Dendritic cell treated with granulocyte-macrophage colony-stimulating factor and Interleukin-4, amounts not matched to agents 40 ng/mL and 50 ng/mL, for 4 days (primary cell): ENCODE results near the gene ALG3.
"Not testable (repeated sequence)": the region's sequence is repeated elsewhere in the genome, so short reads cannot be mapped to it uniquely, and the experiment has no call there.

Source experiments
- H3K27ac Mint-ChIP-seq: one replicate; pipeline ENCODE4 v1.8.0; 2022; ENCODE audit warnings: mild to moderate bottlenecking, mixed read lengths
- H3K27me3 Mint-ChIP-seq: one replicate; pipeline ENCODE4 v1.8.0; 2022; ENCODE audit warnings: mild to moderate bottlenecking, mixed read lengths
- H3K36me3 Mint-ChIP-seq: one replicate; pipeline ENCODE4 v1.8.0; 2022; ENCODE audit warnings: low read depth, mixed read lengths
- H3K4me1 Mint-ChIP-seq: one replicate; pipeline ENCODE4 v1.8.0; 2022; ENCODE audit warnings: low read depth, mixed read lengths
- H3K4me3 Mint-ChIP-seq: one replicate; pipeline ENCODE4 v1.8.0; 2022; ENCODE audit warnings: mild to moderate bottlenecking, moderate library complexity, mixed read lengths
- H3K9me3 Mint-ChIP-seq: one replicate; pipeline ENCODE4 v1.8.0; 2022; ENCODE audit warnings: mixed read lengths
- intact Hi-C: fragments of 100-400 bp; cut with micrococcal nuclease; formaldehyde crosslinking; loops from one replicate; pipeline ENCODE4 v1.15.0; 2022

ALG3 gene

GRCh38 chr3:184272269-184272668 lies 23.5 kb upstream of the ALG3 start:
- intact Hi-C loops = no loop called here
- Mint-ChIP-seq H3K27me3 (peaks cover 70% of the 10 kb centered on the region), H3K4me3 (no peak overlapping the region), H3K36me3 (no peaks in the 10 kb centered on the region), H3K9me3 (no peaks in the 10 kb centered on the region), H3K4me1 (peaks cover 1% of the 10 kb centered on the region), H3K27ac (no peak overlapping the region)

DNA sequence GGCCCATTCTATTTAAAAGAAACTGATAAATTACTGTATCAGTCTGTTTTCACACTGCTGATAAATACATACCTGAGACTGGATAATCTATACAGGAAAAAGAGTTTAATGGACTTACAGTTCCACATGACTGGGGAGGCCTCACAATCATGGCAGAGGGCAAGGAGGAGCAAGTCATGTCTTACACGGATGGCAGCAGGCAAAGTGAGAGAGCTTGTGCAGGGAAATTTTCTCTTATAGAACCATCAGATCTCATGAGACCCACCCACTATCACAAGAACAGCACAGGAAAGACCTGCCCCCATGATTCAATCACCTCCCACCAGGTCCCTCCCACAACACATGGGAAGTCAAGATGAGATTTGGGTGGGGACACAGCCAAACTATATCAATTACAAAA lies 18.5 kb upstream of the ALG3 start:
- H3K27me3 Mint-ChIP-seq = peaks cover 70% of the 10 kb centered on the region
- H3K27ac Mint-ChIP-seq, H3K4me3 Mint-ChIP-seq, H3K36me3 Mint-ChIP-seq, H3K4me1 Mint-ChIP-seq, H3K9me3 Mint-ChIP-seq, intact Hi-C loops: not testable (repeated sequence)

GRCh38 chr3:184262764-184263179 lies 14.0 kb upstream of the ALG3 start:
- H3K4me1 Mint-ChIP-seq = peaks cover 29% of the 10 kb centered on the region
- no peak overlapping the region for H3K4me3 Mint-ChIP-seq
- H3K27me3 Mint-ChIP-seq = peaks cover 76% of the 10 kb centered on the region
- no peak overlapping the region for H3K27ac Mint-ChIP-seq
- H3K9me3 Mint-ChIP-seq = no peaks in the 10 kb centered on the region
- peaks cover 11% of the 10 kb centered on the region for H3K36me3 Mint-ChIP-seq
- intact Hi-C loops = no loop called here

GRCh38 chr3:184261854-184262763 lies 13.3 kb upstream of the ALG3 start:
- peaks cover 75% of the 10 kb centered on the region for H3K27me3 Mint-ChIP-seq
- H3K36me3 Mint-ChIP-seq = peaks cover 16% of the 10 kb centered on the region
- intact Hi-C loops = no loop called here
- no peaks in the 10 kb centered on the region for H3K9me3 Mint-ChIP-seq
- no peak overlapping the region for H3K27ac Mint-ChIP-seq
- peaks cover 29% of the 10 kb centered on the region for H3K4me1 Mint-ChIP-seq
- H3K4me3 Mint-ChIP-seq = peak overlapping the region; percentile 68

GRCh38 chr3:184261270-184261853 lies 12.6 kb upstream of the ALG3 start, which contains the start of gene CAMK2N2:
Gene CAMK2N2, minus strand, starts transcription at chr3:184261553. Its CDS starts 268 bp downstream, at chr3:184261285.
- H3K27ac Mint-ChIP-seq = no peak within 1 kb of the TSS

GRCh38 chr3:184260724-184261269 lies 12.0 kb upstream of the ALG3 start:
- Mint-ChIP-seq H3K27me3 (peaks cover 68% of the 10 kb centered on the region), H3K27ac (no peak overlapping the region)
- intact Hi-C loops = no loop called here

More at GRCh38 chr3:184261270-184261853, 12.6 kb upstream of the ALG3 start, which contains the start of gene CAMK2N2:
- peaks cover 29% of the 10 kb centered on the region for H3K4me1 Mint-ChIP-seq
- peaks cover 16% of the 10 kb centered on the region for H3K36me3 Mint-ChIP-seq
- intact Hi-C loops = no loop called here
- peak within 1 kb of the TSS; percentile 68 for H3K4me3 Mint-ChIP-seq
- no peaks in the 10 kb centered on the region for H3K9me3 Mint-ChIP-seq
- peaks cover 72% of the 10 kb centered on the region for H3K27me3 Mint-ChIP-seq

DNA sequence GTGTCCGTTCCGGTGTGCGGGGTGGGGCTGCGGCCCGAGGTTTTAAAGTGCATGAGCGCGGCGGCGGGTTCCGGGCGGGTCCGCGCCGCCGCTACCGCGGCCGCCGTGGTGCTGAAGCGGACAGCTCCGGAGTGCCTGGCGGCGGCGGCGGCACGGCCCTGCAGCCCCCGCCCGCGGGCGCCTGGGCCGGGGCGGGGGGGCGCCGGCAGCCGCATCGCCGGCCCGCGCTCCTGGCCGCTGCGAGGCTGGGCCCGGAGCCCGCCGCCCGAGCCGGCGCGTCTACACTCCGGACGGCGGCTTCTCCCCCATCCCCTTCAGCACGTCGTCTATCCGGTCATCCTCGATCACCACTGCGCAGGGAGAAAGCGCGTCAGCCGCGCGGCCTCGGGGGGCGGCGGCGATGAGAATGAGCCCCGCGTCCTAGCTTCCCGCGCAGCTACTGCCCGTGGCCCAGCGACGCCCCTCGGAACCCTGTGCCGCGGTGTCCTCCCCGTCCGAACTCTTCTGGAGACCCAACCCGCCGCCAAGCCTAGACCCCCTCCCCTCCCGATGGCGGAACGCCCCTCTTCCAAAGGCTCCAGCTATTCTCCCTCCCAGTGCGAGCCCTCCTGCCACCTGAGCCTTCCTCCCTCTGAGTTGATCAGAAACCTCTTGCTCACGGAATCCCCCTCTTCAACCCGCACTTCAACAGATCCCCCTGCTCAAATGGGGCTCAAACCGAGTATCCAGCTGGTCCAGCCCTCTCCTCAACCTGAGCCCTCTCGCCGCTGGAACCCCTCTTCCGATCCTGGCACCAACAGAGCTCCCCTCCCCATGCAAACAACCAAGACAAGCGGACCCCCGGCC lies 11.3 kb upstream of the ALG3 start:
- Mint-ChIP-seq H3K4me1 (peaks cover 29% of the 10 kb centered on the region), H3K36me3 (peaks cover 16% of the 10 kb centered on the region), H3K9me3 (no peaks in the 10 kb centered on the region), H3K4me3 (peak overlapping the region; percentile 68), H3K27me3 (peaks cover 66% of the 10 kb centered on the region), H3K27ac (no peak overlapping the region)
- intact Hi-C loops = no loop called here

More at GRCh38 chr3:184260724-184261269, 12.0 kb upstream of the ALG3 start:
- H3K4me3 Mint-ChIP-seq = peak overlapping the region; percentile 68
- H3K4me1 Mint-ChIP-seq = peaks cover 29% of the 10 kb centered on the region
- H3K9me3 Mint-ChIP-seq = no peaks in the 10 kb centered on the region
- H3K36me3 Mint-ChIP-seq = peaks cover 16% of the 10 kb centered on the region

- Mint-ChIP-seq H3K27ac (no peak overlapping the region), H3K36me3 (peaks cover 16% of the 10 kb centered on the region), H3K27me3 (peaks cover 62% of the 10 kb centered on the region), H3K9me3 (no peaks in the 10 kb centered on the region), H3K4me1 (peaks cover 29% of the 10 kb centered on the region), H3K4me3 (peak overlapping the region; percentile 44)
- intact Hi-C loops = no loop called here
Measured at GRCh38 chr3:184259396-184259877, 10.7 kb upstream of the ALG3 start.

DNA sequence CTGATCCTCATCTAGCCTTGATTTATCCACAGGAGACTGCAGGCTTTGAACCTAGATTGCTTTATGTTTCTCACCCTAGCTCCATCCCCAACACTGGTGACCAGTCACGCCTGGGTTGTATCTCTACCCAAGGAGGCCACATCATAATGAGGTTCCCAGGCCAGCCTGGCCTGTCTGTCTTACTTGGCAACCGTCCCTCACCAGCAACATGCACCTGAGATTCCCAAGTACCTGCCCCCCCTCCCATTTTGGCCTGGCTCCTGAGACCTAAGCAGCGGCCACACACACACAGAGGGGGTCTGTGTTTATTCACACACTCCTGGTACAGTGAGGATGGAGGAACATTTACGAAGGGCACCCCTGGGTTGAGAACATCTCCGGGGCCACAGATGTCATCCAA lies 10.2 kb upstream of the ALG3 start:
- no peaks in the 10 kb centered on the region for H3K9me3 Mint-ChIP-seq
- peaks cover 58% of the 10 kb centered on the region for H3K27me3 Mint-ChIP-seq
- intact Hi-C loops = no loop called here
- peaks cover 29% of the 10 kb centered on the region for H3K4me1 Mint-ChIP-seq
- no peak overlapping the region for H3K4me3 Mint-ChIP-seq
- peaks cover 16% of the 10 kb centered on the region for H3K36me3 Mint-ChIP-seq
- H3K27ac Mint-ChIP-seq = no peak overlapping the region

DNA sequence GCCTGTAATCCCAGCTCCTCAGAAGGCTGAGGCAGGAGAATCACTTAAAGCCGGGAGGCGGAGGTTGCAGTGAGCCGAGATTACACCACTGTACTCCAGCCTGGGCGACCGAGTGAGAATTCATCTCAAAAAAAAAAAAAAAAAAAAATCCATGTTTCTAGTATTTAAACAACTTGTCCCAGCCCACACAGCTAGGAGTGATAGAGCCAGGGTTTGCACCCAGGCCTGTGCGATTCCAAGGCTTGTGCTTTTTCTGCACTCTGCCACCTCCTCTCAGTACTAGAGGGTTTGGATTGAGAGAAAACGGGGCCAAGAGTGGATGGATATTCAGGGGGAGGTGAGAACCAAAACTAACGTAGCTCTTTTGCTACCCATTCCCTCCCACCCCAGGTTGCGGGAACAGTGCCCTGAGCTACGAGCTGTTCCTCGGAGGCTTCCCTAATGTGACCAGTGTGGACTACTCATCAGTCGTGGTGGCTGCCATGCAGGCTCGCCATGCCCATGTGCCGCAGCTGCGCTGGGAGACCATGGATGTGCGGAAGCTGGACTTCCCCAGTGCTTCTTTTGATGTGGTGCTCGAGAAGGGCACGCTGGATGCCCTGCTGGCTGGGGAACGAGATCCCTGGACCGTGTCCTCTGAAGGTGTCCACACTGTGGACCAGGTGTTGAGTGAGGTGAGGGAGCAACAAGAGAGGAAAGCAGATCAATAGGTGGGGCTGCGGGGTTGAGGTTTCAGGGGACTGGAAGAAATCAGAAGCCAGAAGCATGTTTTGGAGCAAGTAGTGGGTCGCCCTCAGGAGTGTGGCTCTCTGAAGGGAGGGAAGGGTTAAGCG lies 8.5 kb upstream of the ALG3 start:
- H3K4me1 Mint-ChIP-seq = peaks cover 21% of the 10 kb centered on the region
- no peaks in the 10 kb centered on the region for H3K9me3 Mint-ChIP-seq
- intact Hi-C loops = no loop called here
- H3K27me3 Mint-ChIP-seq = peaks cover 44% of the 10 kb centered on the region
- H3K4me3 Mint-ChIP-seq = no peak overlapping the region
- peaks cover 16% of the 10 kb centered on the region for H3K36me3 Mint-ChIP-seq
- no peak overlapping the region for H3K27ac Mint-ChIP-seq

- H3K27me3 Mint-ChIP-seq = peaks cover 27% of the 10 kb centered on the region
- intact Hi-C loops = no loop called here
- H3K4me1 Mint-ChIP-seq = peaks cover 9% of the 10 kb centered on the region
- H3K9me3 Mint-ChIP-seq = no peaks in the 10 kb centered on the region
- no peak overlapping the region for H3K4me3 Mint-ChIP-seq
- H3K36me3 Mint-ChIP-seq = peaks cover 16% of the 10 kb centered on the region
- no peak overlapping the region for H3K27ac Mint-ChIP-seq
Measured at GRCh38 chr3:184255291-184256039, 6.7 kb upstream of the ALG3 start.

DNA sequence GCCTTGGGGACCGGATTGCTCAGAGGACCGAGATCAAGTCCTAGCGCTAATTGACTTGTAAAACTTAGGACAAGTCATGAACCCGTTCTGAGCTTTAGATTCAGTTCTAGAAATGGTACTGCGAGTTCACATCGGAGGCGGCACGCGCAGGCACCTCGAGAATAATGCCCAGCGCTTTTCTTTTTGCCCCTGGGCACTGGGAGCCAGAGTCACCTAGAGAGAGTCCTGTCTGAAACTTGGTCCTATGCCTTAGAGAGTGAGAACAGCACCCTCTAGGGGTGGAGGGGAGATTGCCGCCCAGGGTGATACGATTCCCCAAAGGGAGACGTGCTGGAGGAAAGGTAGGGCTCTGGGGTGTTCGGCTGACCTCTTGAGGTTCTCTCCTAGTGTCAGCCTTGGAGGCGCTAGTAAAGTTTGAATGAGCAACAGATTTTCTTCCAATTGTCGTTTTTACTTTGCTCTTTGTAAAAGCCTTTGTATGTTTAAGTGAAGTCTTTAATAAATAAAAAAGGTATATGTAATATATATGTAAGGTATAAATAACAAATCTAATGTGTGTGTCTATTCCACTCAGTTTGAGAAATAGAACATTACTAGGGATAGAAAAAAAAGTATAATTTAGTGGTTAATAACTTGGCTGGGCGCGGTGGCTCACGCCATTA lies 1.5 kb upstream of the ALG3 start:
- intact Hi-C loops = loop anchor here (1.0 to 5.0 kb wide), 3 partner anchors 23 to 355 kb away; partner anchors contain the start of gene ABCC5
- no peaks in the 10 kb centered on the region for H3K9me3 Mint-ChIP-seq

More for the DNA sequence above, 1.5 kb upstream of the ALG3 start:
- H3K27me3 Mint-ChIP-seq = no peaks in the 10 kb centered on the region
- peaks cover 15% of the 10 kb centered on the region for H3K36me3 Mint-ChIP-seq
- peak overlapping the region; percentile 99 for H3K27ac Mint-ChIP-seq
- H3K4me1 Mint-ChIP-seq = peaks cover 27% of the 10 kb centered on the region
- peak overlapping the region; percentile 93 for H3K4me3 Mint-ChIP-seq
